Activated CD8-positive, alpha-beta memory T cell treated with anti-CD3 and anti-CD28 coated beads, Interleukin-2, amount 50 U/mL, for 1 hour (primary cell): ENCODE data around the gene EHHADH.

Source experiments
- DNase-seq: peaks from one replicate; pipeline ENCODE4 v3.0.0-alpha.2; 2020; ENCODE audit errors: extremely low read depth

The EHHADH gene

GRCh38 chr3:185145511-185145910 is 108.3 kb downstream of the EHHADH start:
- DNase-seq = no peak

- DNase-seq = no peak
Measured at GRCh38 chr3:185144784-185145183, 109.1 kb downstream of the EHHADH start.
